IPS-NIHi11 (cell line): ENCODE results near the gene FOXL3.
"Not testable (repeated sequence)": the region's sequence is repeated elsewhere in the genome, so short reads cannot be mapped to it uniquely, and the experiment has no call there.

Source experiments
- DNase-seq: peaks from one replicate; pipeline ENCODE4 v3.0.0; 2012; ENCODE audit warnings: mixed read lengths, low spot score

Gene FOXL3

DNA sequence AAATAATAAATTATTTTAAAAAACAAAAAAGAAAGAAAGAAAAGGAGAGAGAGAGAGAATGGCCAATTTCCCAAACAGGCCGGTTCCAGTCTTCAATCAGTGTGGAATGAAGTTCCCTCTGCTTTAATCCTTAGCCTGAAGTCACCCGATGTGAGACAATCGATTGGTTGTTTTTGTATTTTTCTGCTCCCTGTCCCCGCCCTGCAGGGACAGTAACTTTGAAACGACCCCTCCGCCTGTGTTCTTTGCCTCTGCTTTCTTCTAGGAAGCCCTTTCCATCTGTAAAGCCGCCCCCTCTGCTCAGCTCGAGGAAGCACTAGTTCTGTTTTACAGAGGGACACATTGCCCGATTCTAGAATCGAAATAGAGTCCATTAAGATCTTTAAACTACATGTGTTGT, 33.4 kb downstream of the FOXL3 start:
- DNase-seq: no peak

DNA sequence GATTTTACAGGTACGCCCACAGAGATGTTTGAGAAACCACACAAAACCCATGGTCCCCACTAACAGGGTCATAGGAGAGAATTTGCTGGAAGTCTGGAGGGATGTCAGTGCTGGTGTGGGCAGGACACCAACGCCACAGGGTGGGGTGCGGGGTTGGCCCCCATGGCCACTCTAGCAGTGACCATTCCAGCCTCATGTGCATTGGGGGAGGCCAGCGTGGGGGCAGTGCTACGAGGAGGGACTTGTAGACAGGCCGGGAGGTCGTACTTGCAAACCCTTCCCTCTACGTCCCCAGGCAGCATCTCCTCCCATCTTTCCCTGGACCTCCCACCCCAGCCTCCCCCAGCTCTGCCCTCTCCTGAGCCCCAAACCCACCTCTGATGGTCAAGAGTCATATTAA, 34.0 kb downstream of the FOXL3 start:
- DNase-seq: no peak

DNA sequence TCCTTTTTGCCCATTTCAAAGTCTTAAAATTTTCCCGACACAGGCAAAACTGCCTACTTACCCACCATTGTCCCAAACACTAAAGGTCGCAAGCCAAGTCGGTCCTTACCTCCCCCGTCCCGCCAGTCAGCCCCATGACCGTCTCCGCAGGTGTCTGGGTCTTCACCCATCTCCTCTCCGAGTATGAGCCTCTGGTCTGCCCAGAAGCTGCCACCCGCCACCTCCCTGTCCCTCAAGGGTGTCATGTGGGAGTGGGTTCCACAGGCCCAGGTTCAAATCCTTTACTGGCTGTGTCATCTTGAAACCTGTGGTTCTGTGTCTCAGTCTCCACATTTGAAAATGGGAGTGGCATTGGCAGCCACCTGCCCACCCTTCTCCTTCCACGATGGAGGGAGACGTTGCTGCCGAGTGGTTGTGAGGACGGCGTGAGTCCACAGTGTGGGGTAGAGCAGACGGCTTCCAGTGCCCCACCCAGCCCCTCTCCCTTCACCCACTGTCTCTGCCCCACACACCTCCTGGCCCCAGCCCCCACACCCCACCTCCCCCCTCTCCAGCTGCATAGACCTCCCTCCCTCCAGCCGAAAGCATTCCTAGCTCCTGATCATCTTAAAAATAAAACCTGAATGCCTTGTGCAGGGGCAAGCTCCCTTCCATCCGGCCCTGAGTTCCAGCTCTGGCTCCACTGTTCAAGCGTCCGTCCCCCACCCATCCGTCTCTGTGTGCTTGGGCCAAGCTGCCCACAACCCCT, 35.3 kb downstream of the FOXL3 start:
- no peak for DNase-seq

DNA sequence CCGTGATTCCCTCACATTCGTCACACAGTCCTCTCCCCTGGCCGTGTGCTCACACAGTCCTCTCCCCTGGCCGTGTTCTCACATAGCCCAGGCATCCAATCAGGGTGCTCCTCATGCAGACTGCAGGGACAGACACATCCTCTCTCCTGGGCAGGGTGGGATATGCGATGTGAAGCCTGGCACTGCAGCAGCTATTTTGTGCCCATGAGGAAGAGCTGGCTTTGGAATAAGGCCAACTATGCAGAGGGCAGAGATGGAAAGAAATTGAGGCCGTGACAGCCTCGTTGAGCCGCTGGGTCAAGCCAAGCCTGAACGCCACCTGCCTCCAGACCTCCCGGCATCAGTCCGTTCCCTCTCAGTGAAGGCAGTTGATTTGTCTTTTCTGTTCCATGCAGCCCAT, 35.8 kb downstream of the FOXL3 start:
- no peak for DNase-seq

DNA sequence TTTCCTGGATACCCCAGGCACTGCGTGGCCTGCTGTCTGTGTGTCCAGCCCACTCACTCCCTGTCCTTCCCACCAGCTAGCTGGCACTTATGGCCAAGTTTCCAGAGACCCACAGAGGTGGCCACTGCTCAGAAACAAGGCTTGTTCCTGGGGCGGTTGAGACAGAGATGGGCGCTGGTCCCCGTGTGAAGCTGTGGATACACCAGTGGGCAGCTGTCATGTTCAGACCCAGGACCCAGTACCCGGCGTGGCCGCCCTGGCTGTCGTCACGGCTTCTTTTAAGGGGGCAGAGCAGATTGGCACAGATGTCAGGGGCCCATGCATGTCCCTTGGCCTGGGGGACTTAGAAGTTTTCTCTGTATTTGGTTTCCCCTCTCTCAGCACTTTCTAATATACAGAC, 36.3 kb downstream of the FOXL3 start:
- DNase-seq: no peak

DNA sequence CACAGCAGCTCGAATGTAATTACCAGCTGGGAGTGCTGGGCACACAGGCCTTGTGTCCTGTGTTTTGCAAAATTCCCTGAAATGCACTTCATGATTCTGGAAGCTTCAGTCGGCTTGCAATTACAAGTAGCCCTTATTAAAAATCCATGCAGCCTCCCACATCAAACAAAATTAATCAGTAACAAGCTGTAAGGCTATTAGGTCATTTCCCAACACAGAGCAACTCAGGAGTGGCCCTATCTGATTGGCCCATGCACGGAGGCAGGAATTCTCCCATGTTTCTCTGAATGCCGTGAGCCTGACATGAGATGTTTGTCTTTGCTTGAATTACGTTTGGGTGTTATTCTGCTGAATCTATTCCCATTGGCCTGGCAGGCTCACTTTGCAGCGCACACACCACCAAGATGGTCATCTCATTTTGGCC, 36.9 kb downstream of the FOXL3 start:
- no peak for DNase-seq

DNA sequence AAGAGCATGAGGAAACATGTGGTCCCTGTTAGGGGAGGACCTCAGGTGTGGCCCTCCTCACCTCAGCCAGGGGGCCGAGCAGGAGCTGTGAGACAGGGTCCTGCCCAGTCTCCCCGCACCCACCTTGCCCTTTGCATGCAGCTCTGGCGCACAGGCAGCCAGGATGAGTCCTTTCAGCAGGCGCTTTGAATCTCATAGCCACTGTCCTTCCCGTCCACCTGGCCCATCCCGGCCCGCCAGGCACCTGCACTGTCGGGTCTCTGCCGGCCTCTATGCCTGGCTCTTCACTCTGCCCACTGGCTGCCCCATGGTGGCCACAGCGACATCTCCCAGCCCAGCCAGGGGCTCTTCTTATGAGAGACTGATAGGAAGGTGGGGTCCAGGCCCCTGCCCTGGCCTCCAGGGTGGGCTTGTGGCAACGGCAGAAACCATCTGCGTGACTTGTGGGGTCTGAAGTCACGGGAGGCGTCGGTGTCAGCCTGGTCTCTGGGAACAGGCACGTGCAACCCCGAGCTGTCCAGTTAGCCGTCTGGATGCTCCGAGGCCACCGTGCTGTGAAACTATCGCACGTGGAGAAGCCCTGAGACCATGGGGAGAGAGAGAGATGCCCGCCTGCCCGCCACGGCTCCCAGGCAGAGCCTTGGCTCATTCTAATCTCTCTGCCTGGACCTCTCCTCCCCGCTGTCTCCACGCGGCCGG, 37.4 kb downstream of the FOXL3 start:
- DNase-seq: no peak

DNA sequence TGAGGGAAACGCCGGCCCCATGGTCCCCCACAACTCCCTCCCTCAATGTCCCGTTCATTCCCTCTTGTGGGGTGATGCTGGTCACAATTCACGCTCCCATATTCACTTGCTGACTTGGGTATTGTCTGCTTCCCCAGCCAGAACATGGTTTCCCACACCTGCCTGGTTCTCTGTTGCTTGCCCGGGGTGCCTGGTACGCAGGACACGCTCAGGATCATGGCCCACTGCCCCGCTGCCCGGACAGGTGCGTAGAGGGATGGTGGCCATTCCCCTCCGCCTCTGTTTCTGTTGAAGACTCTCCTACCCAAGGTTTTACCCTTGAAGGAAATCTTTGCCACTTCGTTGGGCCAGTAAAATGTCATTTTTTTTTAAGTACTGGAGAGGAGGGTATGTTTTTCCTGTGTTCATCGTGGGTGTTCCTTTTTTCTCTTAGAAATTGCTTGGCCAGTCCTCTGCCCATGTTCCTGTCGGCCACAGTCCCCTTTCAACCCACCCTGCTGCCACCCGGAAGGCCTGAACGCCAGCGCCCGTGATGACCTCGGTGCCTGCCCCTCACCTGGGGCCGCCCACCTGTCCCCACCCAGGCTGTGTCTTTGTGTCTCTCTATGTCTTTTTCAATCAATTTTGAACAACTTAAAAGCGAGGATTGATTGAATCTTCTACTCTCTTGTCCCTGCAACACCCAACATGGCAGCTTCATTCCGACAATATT, 38.2 kb downstream of the FOXL3 start:
- DNase-seq: no peak

DNA sequence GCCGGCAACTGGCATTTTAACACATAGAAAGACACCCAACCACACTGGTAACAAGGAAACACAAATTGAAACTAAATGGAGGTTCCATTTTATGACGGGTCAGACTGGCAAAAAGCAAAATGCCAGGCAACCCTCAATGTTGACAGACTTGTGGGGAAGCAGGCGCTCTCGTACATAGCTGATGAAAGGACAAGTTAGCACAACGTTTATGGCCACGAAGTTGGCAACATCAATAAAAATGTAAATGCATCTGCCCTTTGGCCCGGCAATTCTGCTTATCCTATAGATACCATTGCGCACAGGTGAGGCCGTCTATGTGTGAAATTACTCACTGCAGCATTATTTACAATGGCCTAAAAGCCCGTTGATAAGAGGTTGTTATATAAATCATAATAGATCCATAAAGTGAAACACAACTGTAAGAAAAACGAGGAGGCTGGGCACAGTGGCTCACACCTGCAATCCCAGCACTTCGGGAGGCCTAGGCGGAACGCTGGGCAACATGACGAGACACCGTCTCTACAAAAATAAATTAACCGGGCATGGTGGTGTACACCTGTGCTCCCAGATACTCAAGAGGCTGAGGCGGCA, 39.8 kb downstream of the FOXL3 start:
- DNase-seq: no peak

DNA sequence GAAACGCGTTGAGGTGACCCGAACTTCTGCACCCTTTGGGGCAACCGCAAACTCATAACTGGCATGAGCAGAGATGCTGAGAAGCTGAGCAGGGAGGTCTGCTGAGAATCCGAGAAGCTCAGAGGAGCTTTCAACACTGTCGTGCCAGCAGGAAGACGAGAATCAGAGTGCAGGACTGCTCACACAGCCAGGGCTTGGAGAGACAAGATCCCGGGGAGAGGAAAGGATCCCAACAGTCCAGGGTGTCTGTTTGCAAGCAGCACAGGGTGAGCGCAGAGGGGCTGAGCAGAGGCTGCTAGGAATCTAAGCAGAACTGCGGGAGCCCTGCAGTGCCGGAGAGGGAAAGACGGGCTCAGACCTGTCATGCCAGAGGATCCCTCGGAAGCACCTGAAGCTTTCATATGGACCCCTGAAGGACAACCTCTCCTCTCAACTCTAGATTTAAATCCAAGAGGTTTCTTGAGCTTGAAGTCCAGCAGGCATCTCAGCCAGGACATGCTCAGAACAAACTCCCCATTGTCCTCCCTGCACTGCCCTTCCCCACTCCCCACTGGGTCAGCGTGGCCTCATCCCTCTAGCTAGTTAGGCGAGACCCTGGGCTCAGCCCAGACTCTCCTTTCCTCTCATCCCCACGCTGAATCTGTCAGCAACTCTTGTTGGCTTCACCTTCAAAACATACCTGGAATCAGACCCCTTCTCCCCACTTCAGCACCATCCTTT, 40.7 kb downstream of the FOXL3 start:
- DNase-seq: no peak

DNA sequence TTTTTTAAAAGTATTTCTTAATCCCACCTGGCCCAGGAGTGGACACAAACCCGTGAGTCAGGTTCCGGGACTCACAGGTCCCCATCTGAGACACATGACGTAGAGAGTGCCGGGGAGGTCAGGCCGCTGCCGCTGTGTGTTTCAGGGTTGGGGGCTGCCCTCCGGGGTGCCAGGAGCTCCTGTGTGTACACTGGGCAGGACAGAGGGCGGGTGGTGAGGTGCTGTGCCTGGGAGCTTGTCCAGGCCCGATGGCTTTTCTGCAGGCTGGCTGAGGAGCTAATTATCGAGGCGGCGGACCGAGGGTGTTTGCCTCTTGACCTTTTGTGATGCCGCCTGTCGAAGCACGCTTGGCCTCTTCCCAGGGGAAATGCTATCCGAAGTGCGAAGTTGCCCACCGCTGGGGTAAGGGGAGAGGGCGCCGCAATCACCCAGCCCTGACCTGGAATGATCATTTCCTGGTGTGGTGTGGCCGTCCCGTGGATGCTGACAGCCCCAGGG, 42.1 kb downstream of the FOXL3 start:
- DNase-seq: no peak

DNA sequence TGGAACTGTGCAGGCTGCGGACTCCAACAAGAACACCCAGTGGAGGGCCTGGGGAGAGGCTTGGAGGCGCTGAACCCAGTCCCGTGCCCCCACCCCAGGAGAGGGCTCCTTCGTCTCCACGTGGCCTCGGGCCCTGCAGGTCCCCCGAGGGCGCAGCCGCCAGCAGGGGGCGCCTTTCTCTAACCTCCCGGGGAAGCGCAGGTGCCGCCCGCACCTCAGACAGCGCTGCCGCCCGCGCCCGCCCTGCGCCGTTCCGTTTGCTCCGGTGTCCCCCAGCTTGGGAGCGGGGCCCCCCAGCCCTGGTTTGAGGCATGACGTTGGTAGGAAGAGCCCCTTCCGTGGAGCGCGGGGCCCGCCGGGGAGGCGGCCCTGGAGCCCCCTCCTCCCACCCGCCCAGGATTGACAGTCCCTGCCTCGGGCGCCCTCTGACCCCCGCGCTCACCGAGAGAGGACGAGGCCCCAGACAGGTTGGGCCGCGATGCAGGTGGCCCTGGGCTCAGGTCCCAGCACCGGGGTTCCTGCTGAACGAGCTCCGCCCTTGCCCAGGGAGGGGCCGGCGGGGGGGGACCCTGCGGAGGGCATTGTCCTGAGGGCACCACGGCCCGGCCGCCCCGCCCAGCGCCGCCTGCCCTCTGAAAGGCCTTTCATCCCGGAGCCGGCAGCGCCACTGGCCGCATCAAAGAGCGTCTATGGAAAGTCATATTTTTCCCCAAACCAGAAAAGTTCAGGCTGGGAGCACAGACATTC, 42.8 kb downstream of the FOXL3 start:
- DNase-seq: peak; percentile 96

DNA sequence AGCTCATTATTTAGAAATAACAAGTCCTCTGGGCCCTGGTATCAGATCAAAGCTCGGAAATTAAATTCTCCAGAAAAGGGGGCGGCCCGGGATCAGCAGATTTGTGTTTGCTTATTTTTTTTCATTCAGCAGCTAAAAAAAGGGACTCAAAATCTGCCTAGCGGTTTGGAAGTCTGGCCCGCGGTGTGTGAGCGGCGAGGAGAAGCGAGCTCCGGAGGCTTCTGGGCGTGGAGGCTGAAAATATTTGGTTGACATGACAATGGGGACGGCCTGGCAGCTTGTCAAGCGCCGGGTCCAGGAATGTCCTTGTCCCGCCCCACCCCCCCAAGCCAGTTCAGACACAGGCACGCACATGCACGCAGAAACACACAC, 43.4 kb downstream of the FOXL3 start:
- no peak for DNase-seq

DNA sequence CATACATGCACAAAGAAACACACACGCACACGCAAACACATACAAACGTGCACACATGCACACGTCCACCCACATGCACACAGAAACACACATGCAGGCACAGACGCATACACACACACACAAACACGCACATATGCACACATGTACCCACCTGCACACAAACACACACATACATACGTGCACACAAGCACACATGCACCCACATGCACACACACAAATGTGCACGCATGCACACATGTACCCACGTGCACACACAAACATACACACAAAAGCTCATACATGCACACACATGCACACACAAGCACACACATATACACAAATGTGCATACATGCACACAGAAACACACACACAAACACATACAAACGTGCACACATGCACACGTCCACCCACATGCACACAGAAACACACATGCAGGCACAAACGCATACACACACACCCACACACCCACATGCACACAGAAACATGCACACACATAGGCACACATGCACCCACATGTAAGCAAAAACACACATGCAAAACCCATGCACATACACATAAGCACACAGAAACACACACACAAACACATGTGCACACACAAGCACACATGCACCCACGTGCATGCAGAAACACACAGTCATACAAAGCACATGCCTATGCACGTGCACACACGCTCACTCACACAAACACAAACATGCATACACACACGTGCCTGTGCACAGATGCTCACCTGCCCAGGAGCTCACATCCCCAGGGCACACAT, 44.8 kb downstream of the FOXL3 start:
- no peak for DNase-seq

DNA sequence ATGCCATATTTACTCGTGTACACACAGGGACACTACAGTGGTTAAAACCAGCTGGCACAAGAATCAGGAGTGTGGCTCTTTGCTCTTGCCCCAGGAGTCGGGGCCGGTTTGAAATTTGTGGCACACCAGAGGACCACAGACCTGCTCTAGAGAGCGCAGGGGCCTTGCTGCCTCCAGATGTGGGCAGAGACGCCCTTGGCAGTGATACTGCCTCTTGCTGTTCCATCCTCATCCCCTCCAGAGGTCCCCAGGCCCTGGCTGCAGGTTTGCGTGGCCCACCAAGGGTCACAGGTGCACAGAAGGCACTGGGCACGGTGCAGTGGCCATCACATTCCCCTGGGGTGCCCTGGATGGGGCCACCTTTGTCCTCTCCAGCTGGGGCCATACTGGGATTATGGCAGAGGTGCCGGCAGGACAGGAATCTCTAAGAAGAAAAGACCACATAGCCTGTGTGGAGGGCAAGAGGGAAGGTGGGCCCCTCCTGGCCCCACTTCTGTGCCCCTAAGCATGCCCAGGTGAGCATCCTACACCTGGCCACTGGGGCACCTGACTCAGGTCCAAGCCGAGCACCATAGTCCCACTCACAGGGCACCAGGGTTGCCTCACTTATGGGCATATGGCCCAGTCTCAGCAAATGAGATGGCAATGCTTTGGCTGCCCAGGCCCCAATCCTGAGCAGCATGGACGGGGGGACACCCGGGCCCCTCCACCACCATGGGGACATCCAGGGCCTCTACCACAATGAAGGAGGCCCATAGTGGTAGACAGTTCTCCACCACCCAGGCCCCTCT, 45.6 kb downstream of the FOXL3 start:
- no peak for DNase-seq

DNA sequence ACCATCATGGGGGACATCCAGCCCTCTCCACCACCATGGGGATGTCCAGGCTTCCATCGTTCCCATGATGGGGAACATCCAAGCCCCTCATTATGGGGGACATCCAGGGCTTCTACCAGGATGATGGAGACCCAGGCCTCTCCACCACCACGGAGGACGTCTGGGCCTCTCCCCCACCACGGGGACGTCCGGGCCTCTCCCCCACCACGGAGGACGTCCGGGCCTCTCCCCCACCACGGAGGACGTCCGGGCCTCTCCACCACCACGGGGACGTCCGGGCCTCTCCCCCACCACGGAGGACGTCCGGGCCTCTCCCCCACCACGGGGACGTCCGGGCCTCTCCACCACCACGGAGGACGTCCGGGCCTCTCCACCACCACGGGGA, 46.2 kb downstream of the FOXL3 start:
- DNase-seq: not testable (repeated sequence)

DNA sequence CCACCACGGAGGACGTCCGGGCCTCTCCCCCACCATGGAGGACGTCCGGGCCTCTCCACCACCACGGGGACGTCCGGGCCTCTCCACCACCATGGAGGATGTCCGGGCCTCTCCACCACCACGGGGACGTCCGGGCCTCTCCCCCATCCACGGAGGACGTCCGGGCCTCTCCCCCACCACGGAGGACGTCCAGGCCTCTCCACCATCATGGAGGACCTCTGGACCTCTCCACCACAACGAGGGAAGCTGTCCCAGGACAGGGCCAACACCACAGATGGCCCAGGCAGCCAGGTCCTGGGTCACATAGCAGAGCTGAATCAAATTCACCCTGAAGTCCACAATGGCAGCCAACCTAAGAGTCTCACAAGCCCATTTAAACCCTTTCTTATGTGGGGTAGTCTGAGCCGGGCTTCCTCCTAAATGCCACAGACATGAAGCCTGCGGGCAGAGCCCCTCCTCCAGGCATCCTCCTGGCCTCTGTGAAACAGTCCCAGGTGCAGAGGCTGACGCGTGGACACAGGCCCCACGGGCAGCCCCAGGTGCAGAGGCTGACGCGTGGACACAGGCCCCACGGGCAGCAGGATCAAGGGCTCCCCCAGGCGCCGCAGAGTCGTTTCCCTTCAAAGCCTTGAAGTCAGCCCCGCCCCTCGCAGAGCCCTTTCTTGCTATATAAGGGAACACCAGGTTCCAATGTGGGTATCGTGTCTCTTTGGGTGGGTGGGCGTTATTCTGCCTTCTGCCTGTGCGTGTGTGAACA, 47.0 kb downstream of the FOXL3 start:
- no peak for DNase-seq

DNA sequence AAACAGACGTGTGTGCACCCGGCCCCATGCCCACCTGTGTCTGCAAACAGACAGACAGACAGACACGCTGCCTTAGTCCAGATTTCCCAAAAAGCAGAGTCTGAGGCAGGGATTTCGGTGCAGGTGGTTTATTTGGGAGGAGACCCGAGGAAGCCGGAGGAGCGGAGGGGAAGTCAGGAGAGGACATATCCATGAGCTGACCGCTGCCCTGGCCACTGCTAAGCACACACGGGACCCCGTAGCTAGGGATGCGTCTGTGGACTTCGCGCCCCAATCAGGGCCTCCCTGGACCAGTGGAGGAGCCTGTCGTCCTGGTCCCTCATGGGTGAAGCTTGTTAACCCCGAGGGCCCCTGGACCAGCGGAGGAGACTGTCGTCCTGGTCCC, 47.6 kb downstream of the FOXL3 start:
- no peak for DNase-seq
